GM13977 (cell line): ENCODE data around the gene B9D2.

Experiments used
- DNase-seq: peaks from one replicate; pipeline ENCODE4 v3.0.0; 2012; ENCODE audit warnings: low spot score
- in situ Hi-C: fragments of 300-500 bp; cut with MboI; formaldehyde crosslinking; loops from one replicate; pipeline ENCODE4 v1.12.0; 2022; ENCODE audit warnings: low sequenced_read_pairs, low pct_unique_long_range_greater_than_20kb, mixed read lengths, inconsistent platforms; ENCODE audit not compliant: unreplicated experiment
- TF ChIP-seq, protein P1 (sequence below): IDR thresholded peaks from 2 replicates; pipeline ENCODE4 v1.5.1; 2012; ENCODE audit warnings: mild to moderate bottlenecking, control low read depth; ENCODE audit not compliant: insufficient read depth; ENCODE audit errors: extremely low read depth, missing control alignments

The B9D2 gene

DNA sequence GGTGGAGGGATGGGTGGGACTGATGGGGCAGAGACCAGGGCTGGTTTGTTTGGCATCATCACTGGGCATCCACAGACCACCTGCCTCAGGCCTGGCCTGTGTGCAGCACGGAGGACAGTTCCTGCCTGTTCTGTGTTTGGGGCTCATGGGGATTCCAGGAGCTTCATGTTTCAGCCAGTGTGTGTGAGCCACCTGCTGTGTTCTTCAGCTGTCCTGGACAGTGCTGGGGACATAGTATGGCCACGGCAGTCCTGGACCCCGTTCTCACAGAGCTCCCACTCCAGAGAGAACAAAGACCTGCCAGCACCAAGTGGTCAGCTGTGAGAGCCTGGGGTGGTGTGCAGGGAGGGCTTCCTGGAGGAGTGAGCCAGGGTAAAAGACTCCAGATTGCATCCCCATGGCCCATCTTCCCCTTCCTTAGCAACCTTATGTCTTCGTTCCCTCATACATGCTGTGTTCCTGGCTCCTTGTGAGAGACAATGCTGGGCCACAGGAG, 55.9 kb downstream of the B9D2 start:
- no peak for DNase-seq
- TF ChIP-seq, protein P1, sequence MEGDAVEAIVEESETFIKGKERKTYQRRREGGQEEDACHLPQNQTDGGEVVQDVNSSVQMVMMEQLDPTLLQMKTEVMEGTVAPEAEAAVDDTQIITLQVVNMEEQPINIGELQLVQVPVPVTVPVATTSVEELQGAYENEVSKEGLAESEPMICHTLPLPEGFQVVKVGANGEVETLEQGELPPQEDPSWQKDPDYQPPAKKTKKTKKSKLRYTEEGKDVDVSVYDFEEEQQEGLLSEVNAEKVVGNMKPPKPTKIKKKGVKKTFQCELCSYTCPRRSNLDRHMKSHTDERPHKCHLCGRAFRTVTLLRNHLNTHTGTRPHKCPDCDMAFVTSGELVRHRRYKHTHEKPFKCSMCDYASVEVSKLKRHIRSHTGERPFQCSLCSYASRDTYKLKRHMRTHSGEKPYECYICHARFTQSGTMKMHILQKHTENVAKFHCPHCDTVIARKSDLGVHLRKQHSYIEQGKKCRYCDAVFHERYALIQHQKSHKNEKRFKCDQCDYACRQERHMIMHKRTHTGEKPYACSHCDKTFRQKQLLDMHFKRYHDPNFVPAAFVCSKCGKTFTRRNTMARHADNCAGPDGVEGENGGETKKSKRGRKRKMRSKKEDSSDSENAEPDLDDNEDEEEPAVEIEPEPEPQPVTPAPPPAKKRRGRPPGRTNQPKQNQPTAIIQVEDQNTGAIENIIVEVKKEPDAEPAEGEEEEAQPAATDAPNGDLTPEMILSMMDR: no peak
- in situ Hi-C loops: no loop called here

DNA sequence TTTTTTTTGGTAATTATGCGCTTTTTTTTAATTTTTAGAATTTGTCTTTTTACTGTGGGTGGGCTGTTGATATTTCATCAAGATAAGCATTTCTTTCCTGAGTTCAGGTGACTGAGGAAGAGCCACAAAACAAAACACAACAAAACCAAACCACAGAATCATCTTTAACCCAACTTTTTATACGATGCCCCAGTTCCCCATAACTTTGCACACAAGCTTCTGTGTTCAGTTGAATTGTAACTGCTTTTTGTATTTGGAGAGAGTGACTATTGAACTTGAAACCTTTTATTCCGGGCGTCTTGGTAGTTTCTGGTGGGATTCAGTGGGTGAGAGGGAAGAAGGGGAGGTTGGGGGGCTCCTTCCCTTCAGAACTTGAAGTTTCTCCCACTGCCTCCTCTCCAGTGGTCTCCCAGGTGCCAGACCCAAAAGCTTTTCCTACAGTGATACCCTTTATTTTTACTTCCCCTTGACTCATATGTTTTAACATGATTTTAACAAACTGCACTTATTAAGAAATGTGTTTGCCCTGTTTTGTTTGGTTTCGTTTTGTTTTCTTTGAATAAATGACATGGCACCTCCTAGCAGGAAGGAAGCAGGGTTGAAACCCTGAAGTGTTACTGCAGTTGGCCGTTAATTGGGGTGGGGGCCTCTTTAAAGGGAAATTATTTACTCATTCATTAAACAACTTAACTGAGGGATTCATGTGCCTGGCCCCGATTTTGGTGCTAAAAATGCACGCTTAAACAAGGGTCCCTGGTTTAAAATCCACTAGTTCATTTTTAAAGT, 56.7 kb downstream of the B9D2 start:
- no peak for DNase-seq
- in situ Hi-C loops: no loop called here
- TF ChIP-seq, protein P1: no peak

DNA sequence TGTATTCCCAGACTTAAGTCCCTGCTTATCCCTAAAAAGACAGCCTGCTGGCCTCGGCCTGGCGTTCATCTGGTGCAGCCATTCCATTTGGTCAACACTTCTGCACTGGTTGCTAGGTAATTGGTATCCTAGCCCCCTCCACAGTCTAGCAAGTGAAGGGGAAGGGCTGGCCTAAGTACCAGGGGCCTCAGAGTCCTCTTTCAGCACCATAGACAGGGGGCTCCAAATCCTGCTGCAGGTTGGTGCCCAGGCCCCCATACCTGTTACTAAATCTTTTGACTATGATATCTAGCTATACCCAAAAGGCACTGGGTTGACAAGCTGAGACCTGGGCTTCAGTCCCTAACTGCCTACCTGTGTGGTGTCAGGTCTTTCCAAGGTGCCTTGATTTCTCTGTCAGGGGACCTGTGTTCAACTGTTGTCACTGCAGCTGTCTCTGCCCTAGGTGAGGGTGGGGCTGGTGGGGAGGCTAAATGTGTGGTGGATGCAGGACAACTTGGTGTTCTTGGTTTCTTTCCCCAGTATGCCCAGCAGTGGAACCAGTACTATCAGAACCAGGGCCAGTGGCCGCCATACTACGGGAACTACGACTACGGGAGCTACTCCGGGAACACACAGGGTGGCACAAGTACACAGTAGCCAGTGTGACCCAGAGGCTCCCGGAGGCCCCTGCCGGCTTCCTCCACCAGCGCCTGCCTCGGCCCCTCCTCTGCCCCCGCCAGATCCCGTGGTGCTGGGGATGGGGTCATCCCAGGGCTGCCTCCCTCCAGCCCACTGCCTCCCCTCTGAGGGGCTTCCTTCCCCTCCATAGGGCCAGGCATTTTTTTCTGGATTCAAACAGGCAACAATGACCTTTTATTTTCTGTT, 57.8 kb downstream of the B9D2 start:
- in situ Hi-C loops: no loop called here
- TF ChIP-seq, protein P1: no peak
- DNase-seq: no peak

DNA sequence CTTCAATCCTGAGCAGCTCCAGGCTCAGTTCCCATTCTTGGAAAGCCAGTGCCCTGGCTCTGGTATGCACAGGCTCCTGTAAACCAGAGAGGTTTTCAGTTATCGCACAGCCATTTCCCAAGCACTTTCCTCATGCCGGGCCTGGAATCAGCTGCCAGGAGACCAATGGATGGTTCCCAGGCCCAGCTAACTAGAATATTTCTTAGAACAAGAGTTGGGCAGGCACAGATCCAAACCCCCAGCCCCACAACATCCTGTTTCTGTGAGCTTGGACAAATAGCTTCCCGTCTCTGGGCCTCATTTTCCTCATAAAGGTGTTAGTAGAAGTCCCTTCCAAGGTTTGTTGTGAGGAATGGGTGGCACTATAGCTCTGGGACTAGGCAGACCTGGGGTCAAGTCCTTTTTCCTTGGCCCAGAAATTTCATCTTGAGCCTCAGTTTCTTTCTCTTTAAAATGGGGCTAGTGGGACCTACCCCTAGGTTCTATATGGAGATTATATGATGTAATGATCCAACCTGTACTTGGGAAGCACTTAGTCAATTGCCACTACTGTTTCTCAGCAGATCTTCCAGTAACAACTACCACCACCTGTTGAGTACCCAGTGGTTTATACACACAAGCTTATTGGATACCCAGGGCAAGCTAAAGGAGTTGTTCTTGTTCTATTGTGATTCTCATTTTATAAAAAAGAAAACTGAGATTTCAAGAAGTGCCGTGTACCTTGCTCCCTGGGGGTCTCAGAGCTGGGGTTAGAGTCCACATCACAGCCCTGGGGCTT, 59.1 kb downstream of the B9D2 start:
- in situ Hi-C loops: no loop called here
- TF ChIP-seq, protein P1: no peak
- no peak for DNase-seq
